Stimulated activated CD4-positive, alpha-beta T cell treated with anti-CD3 and anti-CD28 coated beads, Interleukin-2, amount 100 ng/mL, for 24 hours (primary cell): ENCODE measurements around the gene SOD1.
"Not testable (repeated sequence)": the region's sequence is repeated elsewhere in the genome, so short reads cannot be mapped to it uniquely, and the experiment has no call there.

Source experiments
- DNase-seq, 2 donors: peaks; one replicate each; pipeline ENCODE4 v3.0.0-alpha.2; 2020

Gene SOD1

GRCh38 chr21:31656199-31657095, 3.0 kb upstream of the SOD1 start:
- DNase-seq: peak; percentile 55 to 68

GRCh38 chr21:31658053-31658452, 1.4 kb upstream of the SOD1 start:
- DNase-seq: no peak

- DNase-seq: no peak
Observed at GRCh38 chr21:31659286-31659535, 282 bp upstream of the SOD1 start.

GRCh38 chr21:31660259-31660565, 719 bp downstream of the SOD1 start:
- no peak for DNase-seq

- DNase-seq: no peak
Observed at GRCh38 chr21:31660591-31660990, 1.1 kb downstream of the SOD1 start.

GRCh38 chr21:31663584-31664249, 4.2 kb downstream of the SOD1 start:
- no peak for DNase-seq

GRCh38 chr21:31665397-31665796, 5.9 kb downstream of the SOD1 start:
- peak in 1 of 2 donors; percentile 32 for DNase-seq

GRCh38 chr21:31665869-31666268, 6.4 kb downstream of the SOD1 start:
- DNase-seq: not testable (repeated sequence)

GRCh38 chr21:31666445-31667010, 7.0 kb downstream of the SOD1 start:
- DNase-seq: no peak

GRCh38 chr21:31667132-31667531, 7.6 kb downstream of the SOD1 start:
- DNase-seq: no peak

- no peak for DNase-seq
Observed at GRCh38 chr21:31667639-31668038, 8.1 kb downstream of the SOD1 start.

GRCh38 chr21:31668651-31669491, 9.4 kb downstream of the SOD1 start:
- DNase-seq: no peak

- DNase-seq: no peak
Observed at GRCh38 chr21:31670070-31670469, 10.6 kb downstream of the SOD1 start.

GRCh38 chr21:31671146-31671716, 11.7 kb downstream of the SOD1 start:
- no peak for DNase-seq

- no peak for DNase-seq
Observed at GRCh38 chr21:31671931-31672330, 12.4 kb downstream of the SOD1 start.

- DNase-seq: no peak
Observed at GRCh38 chr21:31673321-31673912, 13.9 kb downstream of the SOD1 start.

GRCh38 chr21:31675318-31675717, 15.8 kb downstream of the SOD1 start:
- no peak for DNase-seq

GRCh38 chr21:31675960-31676359, 16.5 kb downstream of the SOD1 start:
- DNase-seq: no peak

GRCh38 chr21:31677047-31677446, 17.6 kb downstream of the SOD1 start:
- DNase-seq: no peak

- no peak for DNase-seq
Observed at GRCh38 chr21:31678478-31678877, 19.0 kb downstream of the SOD1 start.

GRCh38 chr21:31682620-31683019, 23.1 kb downstream of the SOD1 start:
- DNase-seq: no peak

GRCh38 chr21:31683029-31683428, 23.5 kb downstream of the SOD1 start:
- DNase-seq: no peak

- no peak for DNase-seq
Observed at GRCh38 chr21:31684918-31685317, 25.4 kb downstream of the SOD1 start.
